HEK293T (cell line): ENCODE results near the gene OLFM2.

Experiments used
- BHLHE40 ChIP-seq: fragments of 450-650 bp; IDR thresholded peaks from 2 replicates; pipeline ENCODE4 v1.6.1; 2016; ENCODE audit warnings: mild to moderate bottlenecking, moderate library complexity, borderline replicate concordance
- CTBP1 ChIP-seq: fragments of 450-650 bp; IDR thresholded peaks from 2 replicates; pipeline ENCODE4 v1.6.1; 2016; ENCODE audit warnings: borderline replicate concordance
- FOXA1 ChIP-seq: fragments of 450-650 bp; IDR thresholded peaks from 2 replicates; pipeline ENCODE4 v1.6.1; 2016; ENCODE audit warnings: mild to moderate bottlenecking
- FOXK2 ChIP-seq: fragments of 450-650 bp; IDR thresholded peaks from 2 replicates; pipeline ENCODE4 v1.6.1; 2016; ENCODE audit warnings: mild to moderate bottlenecking
- FOXM1 ChIP-seq: fragments of 450-650 bp; IDR thresholded peaks from 2 replicates; pipeline ENCODE4 v1.6.1; 2017; ENCODE audit warnings: mild to moderate bottlenecking, borderline replicate concordance
- L3MBTL2 ChIP-seq: fragments of 450-650 bp; conservative IDR thresholded peaks from 2 replicates; pipeline ENCODE4 v1.6.1; 2016; ENCODE audit warnings: mild to moderate bottlenecking
- NFRKB ChIP-seq: fragments of 450-650 bp; IDR thresholded peaks from 2 replicates; pipeline ENCODE4 v1.6.1; 2016; ENCODE audit warnings: mild to moderate bottlenecking, moderate library complexity
- PKNOX1 ChIP-seq: fragments of 450-650 bp; IDR thresholded peaks from 2 replicates; pipeline ENCODE4 v1.6.1; 2016
- SUZ12 ChIP-seq: fragments of 450-650 bp; IDR thresholded peaks from 2 replicates; pipeline ENCODE4 v1.6.1; 2016; ENCODE audit warnings: mild to moderate bottlenecking
- TARDBP ChIP-seq: fragments of 450-650 bp; IDR thresholded peaks from 2 replicates; pipeline ENCODE4 v1.6.1; 2016
- ZNF384 ChIP-seq: fragments of 450-650 bp; IDR thresholded peaks from 2 replicates; pipeline ENCODE4 v1.6.1; 2016

GRCh38 chr19:9937001-9937411 lies 691 bp upstream of the OLFM2 start:
- no peak for TF ChIP-seq PKNOX1
- no peak for TF ChIP-seq BHLHE40
- no peak for TF ChIP-seq TARDBP
- TF ChIP-seq FOXM1 = no peak
- no peak for TF ChIP-seq CTBP1
- TF ChIP-seq FOXA1 = no peak
- TF ChIP-seq L3MBTL2 = no peak
- no peak for TF ChIP-seq ZNF384
- no peak for TF ChIP-seq NFRKB
- TF ChIP-seq SUZ12 = no peak
- no peak for TF ChIP-seq FOXK2
